ENCODE data around the gene ADD3. TPM values are rescaled to one million over a fixed set of nuclear protein-coding genes. Genes with fewer than 3 reads are reported as not detected.

ADD3 gene
- total and polyA plus RNA-seq, 2 donors (not counting 3 experiments of a cell fraction or from before 2014, with no cell fraction given), result 14.9 to 55.2 TPM

GRCh38 chr10:109968953-109969759 is 38.6 kb upstream of the ADD3 start:
- no peak for TF ChIP-seq JUN (IDR thresholded peaks at IDR 0.05; ENCODE audit: borderline replicate concordance, insufficient read depth, insufficient read length, low read depth)
- no peak for TF ChIP-seq MAX (IDR thresholded peaks at IDR 0.05; ENCODE audit: insufficient read depth, insufficient read length)
- no peak for TF ChIP-seq GATA2 (IDR thresholded peaks at IDR 0.05; ENCODE audit: insufficient read depth, insufficient read length, low read depth, low read length)
- TF ChIP-seq POLR2A (IDR thresholded peaks at IDR 0.05; ENCODE audit: low read depth, low read length), result no peak
- no peak for TF ChIP-seq MYC (IDR thresholded peaks at IDR 0.05; ENCODE audit: low read depth, low read length)
- no peak for TF ChIP-seq FOS (IDR thresholded peaks at IDR 0.05; ENCODE audit: borderline replicate concordance, insufficient read depth, low read length)
- no peak for TF ChIP-seq CTCF (IDR thresholded peaks at IDR 0.05; ENCODE audit: extremely low read depth in 1 of 2, insufficient read depth in 1 of 2, low read depth in 1 of 2, low read length in 2 of 2)
- TF ChIP-seq POLR2AphosphoS5 (IDR thresholded peaks at IDR 0.05; ENCODE audit: insufficient read depth, low read depth, low read length), result no peak
- no peak for TF ChIP-seq EZH2 (IDR thresholded peaks at IDR 0.05; ENCODE audit: borderline replicate concordance, low read depth, low read length, severe bottlenecking)
- ChIA-PET POLR2A (no interaction called here), CTCF (interaction anchor here (1.0 to 2.4 kb wide), 7 partner anchors 7 to 85 kb away, joined by 3 to 36 read pairs (median 5); no protein-coding TSS in a partner anchor)
- BruUV-seq (replicated peaks), result no TSS peak
- no peak for DNase-seq (ENCODE audit: low read depth, low spot score)
- no peak overlapping the region for H3K4me3 ChIP-seq (replicated peaks in 1 of 3; ENCODE audit: insufficient read depth in 1 of 3, low read depth in 1 of 3, low read length in 3 of 3)
- no peak overlapping the region for H3K4me2 ChIP-seq (ENCODE audit: insufficient read depth, low read length)
- H3K9me1 ChIP-seq (replicated peaks; ENCODE audit: control insufficient read depth, extremely low read depth, insufficient read depth, low read length), result no peaks in the 10 kb centered on the region
- no peaks in the 10 kb centered on the region for H3K27me3 ChIP-seq (ENCODE audit: control insufficient read depth in 2 of 2, insufficient read depth in 2 of 2, low read length in 2 of 2)
- H3K79me2 ChIP-seq (ENCODE audit: control insufficient read depth, insufficient read depth, low read length), result no peaks in the 10 kb centered on the region
- intact Hi-C loops (cut with micrococcal nuclease), result loop anchor here (5.0 kb wide), 3 partner anchors 47 to 258 kb away; partner anchors contain the start of genes MXI1 and XPNPEP1
- H3K9me3 ChIP-seq (replicated peaks; ENCODE audit: control insufficient read depth, insufficient read depth, low read length), result no peaks in the 10 kb centered on the region
- H3K4me1 ChIP-seq (ENCODE audit: control insufficient read depth, extremely low read depth, insufficient read depth, low read length), result peaks cover 33% of the 10 kb centered on the region
- FAIRE-seq, result no peak
- H3K9ac ChIP-seq (replicated peaks; ENCODE audit: extremely low read depth, insufficient read depth, low read length), result no peak overlapping the region
- H2AFZ ChIP-seq (ENCODE audit: low read depth, low read length), result no peak overlapping the region
- dilution Hi-C loops (cut with MboI; ENCODE audit: extremely low pct_ligation_motif_present, low sequenced_read_pairs), result no loop called here
- H3K27ac ChIP-seq (ENCODE audit: insufficient read depth, low read depth, low read length), result no peak overlapping the region
- no peaks in the 10 kb centered on the region for H3K36me3 ChIP-seq (ENCODE audit: control insufficient read depth in 2 of 2, extremely low read depth in 1 of 2, insufficient read depth in 2 of 2, low read length in 2 of 2)
- H4K20me1 ChIP-seq (replicated peaks; ENCODE audit: control insufficient read depth, extremely low read depth, insufficient read depth, low read length), result no peaks in the 10 kb centered on the region
